Heart right ventricle (tissue), 16 donors: ENCODE data around the gene SSBP3. TPM values are rescaled to one million over a fixed set of nuclear protein-coding genes. Genes with fewer than 3 reads are reported as not detected.

Experiments used
- ATAC-seq, 8 donors: fragments of 200-7000 bp; cut with Tn5 transposase; one replicate each; pipeline ENCODE4 v1.9.1; 2020; ENCODE audit warnings: mild to moderate bottlenecking in 8 of 8, moderate library complexity in 8 of 8, moderate number of reproducible peaks in 1 of 8
- DNase-seq, 2 donors: peaks; one replicate each; pipeline ENCODE4 v3.0.0-alpha.2; 2020
- H3K27ac ChIP-seq, 10 donors: fragments of 200-600 bp; sonication (generic) in 2 of 10; one replicate each; pipeline versions ENCODE4 v1.5.0 to v1.8.0; 2020 to 2022; ENCODE audit warnings: mild to moderate bottlenecking in 3 of 10
- H3K27me3 ChIP-seq, 7 donors: fragments of 200-600 bp; one replicate each; pipeline ENCODE4 v1.8.0; 2021 to 2022; ENCODE audit warnings: mild to moderate bottlenecking in 2 of 7
- H3K36me3 ChIP-seq, 9 donors: fragments of 200-600 bp; sonication (generic) in 1 of 9; one replicate each; pipeline versions ENCODE4 v1.5.0 to v1.8.0; 2020 to 2022; ENCODE audit warnings: mild to moderate bottlenecking in 2 of 9
- H3K4me1 ChIP-seq, 9 donors: fragments of 200-600 bp; sonication (generic) in 1 of 9; one replicate each; pipeline versions ENCODE4 v1.5.0 to v1.8.0; 2020 to 2022; ENCODE audit warnings: mild to moderate bottlenecking in 4 of 9
- H3K4me3 ChIP-seq, 10 donors: fragments of 200-600 bp; sonication (generic) in 2 of 10; one replicate each; pipeline versions ENCODE4 v1.5.0 to v1.8.0; 2020 to 2022; ENCODE audit warnings: mild to moderate bottlenecking in 7 of 10, moderate library complexity in 2 of 10
- H3K9me3 ChIP-seq, 11 donors: fragments of 200-600 bp in 10 of 11; sonication (generic) in 2 of 11; one replicate each; pipeline versions ENCODE4 v1.5.0 to v1.8.0; 2013 to 2022; ENCODE audit warnings: mild to moderate bottlenecking in 2 of 11, control low read depth in 1 of 11, moderate library complexity in 1 of 11
- CTCF ChIP-seq, 9 donors: fragments of 200-600 bp; sonication (generic) in 2 of 9; IDR thresholded peaks; one replicate each; pipeline versions ENCODE4 v1.5.0 to v1.8.0; 2021 to 2022; ENCODE audit warnings: antibody characterized with exemption in 9 of 9, mild to moderate bottlenecking in 5 of 9, moderate library complexity in 1 of 9
- WGBS, 2 donors: extraction: QIAGEN DNeasy Blood & Tissue Kit; methylation state at CpG; one replicate each; pipeline ENCODE4 v1.1.7; 2013; ENCODE audit warnings: inconsistent platforms in 1 of 2; 5-methylcytosine and 5-hydroxymethylcytosine counted together
- intact Hi-C, 10 donors: fragments of 100-400 bp; cut with DNase I; formaldehyde crosslinking; loops; one replicate each; pipeline versions ENCODE4 v1.11.1 to v1.14.2; 2022
- polyA plus RNA-seq, 2 donors: library from polyadenylated mRNA; stranded (reverse); fragments of 200-250 nt; gene quantifications; one replicate each; pipeline ENCODE4 v1.2.3, GENCODE V29; 2013
- total RNA-seq, 10 donors: library from RNA; stranded (reverse); fragmentation: NEBNext Ultra II Directional in 3 of 10; extraction: Animal tissue kit (Norgen Biotek cat#: 25700) in 3 of 10; gene quantifications; one replicate each; pipeline versions ENCODE4 v1.2.1 to v1.2.4, GENCODE V29; 2021 to 2023
- donor health status: Arrhythmogenic right ventricular cardiomyopathy.
- donor health status: ischemic (EF 13 %, LVEDD 7.1; RV severe dilation, severe dysfunction).
- donor health status: healthy with polysubstance abuse.
- donor health status: DM: no; HTN: yes; CAD: no.
- donor health status: DM: no; HTN: no; CAD: no.
- donor health status: ischemic (EF 25% LVEDD 6.9; RV normal size, moderate dysfunction).
- donor health status: ischemic (EF 25% LVEDD 5.7; RV mildly dilated, moderate dysfunction).
- donor health status: healthy.
- donor health status: DM: yes; HTN: yes; CAD: no.
- donor health status: Ischemic cardiomyopathy.
- donor health status: ischemic (EF 35%, LVEDD 5.7; RV mildly dilated, moderate dysfunction).
- donor health status: nonischemic (EF 11% LVEDD 7.7; RV severe dilation, severe dysfunction).
- donor health status: DM: yes; HTN: yes; CAD: no.
- donor health status: PGD.
- donor health status: ischemic (EF 29% LVEDD 5.4; RV normal size, mild dysfunction).
- donor health status: nonischemic (EF 23%, LVEDD 6.1; RV moderate dilation, normal function).

The SSBP3 gene
- total and polyA plus RNA-seq, 12 donors, result 17.6 to 71.9 (median 52.8) TPM

GRCh38 chr1:54317084-54317483 lies 89.1 kb downstream of the SSBP3 start:
- H3K27ac ChIP-seq, result no peak overlapping the region
- no peaks in the 10 kb centered on the region for H3K9me3 ChIP-seq
- intact Hi-C loops, result loop anchor here in 2 of 10 donors (10.0 kb wide), 3 partner anchors 88 to 192 kb away; partner anchors contain the start of gene SSBP3 (in 1 of the 2)
- DNase-seq, result no peak
- H3K36me3 ChIP-seq, result no peaks in the 10 kb centered on the region
- peaks cover 8 to 37% (median 31%) of the 10 kb centered on the region in 9 donors for H3K4me1 ChIP-seq
- 91 to 95% methylated on average over 7 of the region's 7 CpGs for WGBS, 2 donors
- no peak overlapping the region for H3K4me3 ChIP-seq
- no peak for ATAC-seq
- H3K27me3 ChIP-seq, result no peaks in the 10 kb centered on the region
- no peak for TF ChIP-seq CTCF (IDR thresholded peaks at IDR 0.05)

DNA sequence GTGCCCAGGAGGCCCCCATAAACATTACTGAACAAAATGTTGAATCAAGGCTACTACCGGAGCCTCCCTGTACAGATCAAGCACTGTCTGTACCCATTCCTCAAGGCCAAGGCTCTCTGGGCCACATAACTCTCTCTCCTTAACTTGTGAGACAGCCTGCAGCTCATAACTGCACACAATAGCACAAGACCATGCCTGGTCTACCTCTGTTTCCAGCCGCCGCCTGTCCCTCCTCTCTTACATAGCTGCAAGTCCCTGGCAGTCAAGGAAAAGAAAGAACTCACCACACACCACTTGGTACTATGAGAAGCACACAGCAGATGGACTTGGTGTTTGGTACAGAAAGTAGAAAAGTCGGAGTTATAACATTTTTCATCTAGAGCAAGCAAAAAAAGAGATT lies 91.1 kb downstream of the SSBP3 start:
- H3K27me3 ChIP-seq, result no peaks in the 10 kb centered on the region
- DNase-seq (no peak), ATAC-seq (no peak)
- H3K4me3 ChIP-seq, result no peak overlapping the region
- peak overlapping the region in 2 of 10 donors; percentile 51 to 68 for H3K27ac ChIP-seq
- no peak for TF ChIP-seq CTCF (IDR thresholded peaks at IDR 0.05)
- WGBS, 2 donors, result 87 to 90% methylated on average over 4 of the region's 4 CpGs
- intact Hi-C loops, result loop anchor here in 2 of 10 donors (10.0 kb wide), 3 partner anchors 90 to 190 kb away; partner anchors contain the start of gene SSBP3 (in 1 of the 2)
- H3K4me1 ChIP-seq, result peaks cover 8 to 55% (median 50%) of the 10 kb centered on the region in 9 donors
- H3K9me3 ChIP-seq, result no peaks in the 10 kb centered on the region
- H3K36me3 ChIP-seq, result no peaks in the 10 kb centered on the region

DNA sequence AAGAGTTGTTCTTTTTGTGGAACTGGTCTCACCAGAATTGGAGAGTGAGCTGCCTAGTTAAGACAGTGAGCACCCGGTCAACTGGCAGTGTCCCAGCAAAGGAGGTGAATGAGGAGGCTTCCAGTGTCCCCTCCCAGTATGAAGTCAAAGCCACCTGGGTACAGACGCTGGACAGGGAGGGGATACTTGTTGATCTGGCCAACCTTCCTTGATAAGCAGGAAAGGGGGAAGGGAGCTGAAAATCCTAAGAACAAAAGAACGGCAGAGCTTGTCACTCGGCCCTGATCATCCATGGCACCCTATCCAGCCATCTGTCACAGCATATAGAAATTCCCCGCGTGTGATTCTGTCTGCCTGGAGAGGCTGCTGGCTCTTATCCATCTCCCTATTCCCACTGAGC lies 91.5 kb downstream of the SSBP3 start:
- Histone ChIP-seq H3K4me1 (peaks cover 8 to 59% (median 53%) of the 10 kb centered on the region in 9 donors), H3K9me3 (no peaks in the 10 kb centered on the region), H3K27ac (peak overlapping the region in 4 of 10 donors; percentile 1 to 68 (median 32)), H3K4me3 (no peak overlapping the region), H3K36me3 (no peaks in the 10 kb centered on the region), H3K27me3 (no peaks in the 10 kb centered on the region)
- DNase-seq, result no peak
- TF ChIP-seq CTCF (IDR thresholded peaks at IDR 0.05), result no peak
- ATAC-seq, result peak in 1 of 8 donors; percentile 32
- WGBS, 2 donors, result 34 to 36% methylated on average over 6 of the region's 6 CpGs
- intact Hi-C loops, result loop anchor here in 6 of 10 donors (5.0 to 10.0 kb wide), 9 partner anchors 37 to 190 kb away; partner anchors contain the start of gene SSBP3 (in 4 of the 6)

DNA sequence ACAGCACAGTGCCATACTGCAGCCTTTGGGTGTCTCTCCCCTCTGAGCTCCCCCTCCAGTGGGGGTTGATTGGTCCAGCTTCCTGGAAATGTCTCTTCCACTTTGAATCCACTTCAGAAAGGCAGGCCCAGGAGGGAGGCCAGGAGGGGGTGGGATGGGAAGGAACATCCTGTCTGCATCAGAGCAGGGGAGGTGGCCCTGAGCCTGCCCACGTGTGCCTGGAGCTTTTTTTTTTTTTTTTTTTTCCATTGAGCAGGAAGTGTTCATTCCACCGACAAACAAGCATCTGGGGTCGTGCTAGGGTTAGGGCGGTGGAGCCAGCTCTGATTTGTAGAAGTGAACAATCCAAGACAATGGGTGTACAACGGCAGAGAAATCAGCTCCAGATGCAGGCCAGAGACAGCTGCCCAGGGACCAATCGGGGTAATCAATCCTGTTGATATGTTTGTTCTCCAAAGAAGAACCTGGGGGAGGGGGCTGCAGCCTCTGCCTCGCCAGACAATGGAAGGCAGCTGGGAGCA lies 93.3 kb downstream of the SSBP3 start:
- peak; percentile 48 to 84 for DNase-seq
- H3K27me3 ChIP-seq, result no peaks in the 10 kb centered on the region
- H3K27ac ChIP-seq, result peak overlapping the region in 8 of 10 donors; percentile 19 to 88 (median 74)
- H3K9me3 ChIP-seq, result no peaks in the 10 kb centered on the region
- intact Hi-C loops, result loop anchor here in 7 of 10 donors (2.0 to 10.0 kb wide), 10 partner anchors 36 to 188 kb away; partner anchors contain the start of gene SSBP3 (in 4 of the 7)
- TF ChIP-seq CTCF (IDR thresholded peaks at IDR 0.05), result no peak
- H3K36me3 ChIP-seq, result no peaks in the 10 kb centered on the region
- WGBS, 2 donors, result 39 to 40% methylated on average over 7 of the region's 7 CpGs
- peaks cover 14 to 72% (median 67%) of the 10 kb centered on the region in 9 donors for H3K4me1 ChIP-seq
- ATAC-seq, result peak; percentile 78 to 93 (median 88)
- H3K4me3 ChIP-seq, result no peak overlapping the region
